Hindlimb muscle (tissue), 1 donor: ENCODE data around the gene NOG. TPM values are rescaled to one million over a fixed set of nuclear protein-coding genes. Genes with fewer than 3 reads are reported as not detected.

Experiments used
- DNase-seq: peaks from one replicate; pipeline ENCODE4 v3.0.0-alpha.2; 2013
- polyA plus RNA-seq: library from polyadenylated mRNA; unstranded; fragments of 120-200 nt; gene quantifications from one replicate; pipeline ENCODE4 v1.2.1, GENCODE V29; 2013; ENCODE audit not compliant: insufficient read length

NOG gene
- polyA plus RNA-seq, 1 donor = 6.3 TPM

- no peak for DNase-seq
Observed at GRCh38 chr17:56638591-56639051, 45.1 kb downstream of the NOG start.

- DNase-seq = no peak
Observed at GRCh38 chr17:56639517-56639916, 46.0 kb downstream of the NOG start.

- DNase-seq = no peak
Observed at GRCh38 chr17:56640116-56640515, 46.6 kb downstream of the NOG start.

GRCh38 chr17:56641373-56641772 is 47.9 kb downstream of the NOG start:
- no peak for DNase-seq

GRCh38 chr17:56641894-56642293 is 48.4 kb downstream of the NOG start:
- DNase-seq = no peak

- no peak for DNase-seq
Observed at GRCh38 chr17:56642424-56642823, 48.9 kb downstream of the NOG start.

Other genes starting within 250 kb of the NOG start
- 2.3 TPM for gene C17orf67, start 240.2 kb downstream of the NOG start, polyA plus RNA-seq
- 6.2 TPM for gene DGKE, start 240.5 kb downstream of the NOG start, polyA plus RNA-seq